Left kidney (tissue), 1 donor: Measurements from ENCODE around the gene TAF11L5. TPM values are rescaled to one million over a fixed set of nuclear protein-coding genes. Genes with fewer than 3 reads are reported as not detected.

Source experiments
- polyA plus RNA-seq: library from polyadenylated mRNA; unstranded; fragments of 120-200 nt; gene quantifications from one replicate; pipeline ENCODE4 v1.2.1, GENCODE V29; 2013; ENCODE audit not compliant: insufficient read length

The TAF11L5 gene
- polyA plus RNA-seq, 1 donor = not detected

Other genes with a start within 250 kb of the TAF11L5 start
- gene TAF11L2, start 27.0 kb upstream of the TAF11L5 start, polyA plus RNA-seq = not detected
- gene TAF11L3, start 6.9 kb upstream of the TAF11L5 start, polyA plus RNA-seq = not detected
- not detected for gene TAF11L4, start 3.4 kb upstream of the TAF11L5 start, polyA plus RNA-seq
- not detected for gene TAF11L6, start 3.4 kb downstream of the TAF11L5 start, polyA plus RNA-seq
- not detected for gene TAF11L7, start 60.5 kb downstream of the TAF11L5 start, polyA plus RNA-seq
- gene TAF11L8, start 65.7 kb downstream of the TAF11L5 start, polyA plus RNA-seq = not detected
- gene TAF11L9, start 69.2 kb downstream of the TAF11L5 start, polyA plus RNA-seq = not detected
- gene TAF11L10, start 72.6 kb downstream of the TAF11L5 start, polyA plus RNA-seq = not detected
- gene TAF11L11, start 78.9 kb downstream of the TAF11L5 start, polyA plus RNA-seq = not detected
- not detected for gene TAF11L12, start 85.2 kb downstream of the TAF11L5 start, polyA plus RNA-seq
- not detected for gene TAF11L13, start 106.9 kb downstream of the TAF11L5 start, polyA plus RNA-seq
- gene TAF11L14, start 109.2 kb downstream of the TAF11L5 start, polyA plus RNA-seq = not detected